H1 (cell line): ENCODE results near the gene P2RX6. TPM values are rescaled to one million over a fixed set of nuclear protein-coding genes. Genes with fewer than 3 reads are reported as not detected.

Experiments used
- ATF2 ChIP-seq: IDR thresholded peaks from 2 replicates; pipeline ENCODE4 v1.6.1; 2012; ENCODE audit warnings: low read length, inconsistent platforms
- BCL11A ChIP-seq, 2 experiments: IDR thresholded peaks; one replicate each; pipeline ENCODE4 v1.6.1; 2011; ENCODE audit warnings: low read depth in 2 of 2, low read length in 2 of 2, mild to moderate bottlenecking in 2 of 2
- CHD7 ChIP-seq: fragments of 300-600 bp; sonication (generic); IDR thresholded peaks from 2 replicates; pipeline ENCODE4 v1.7.1; 2012; ENCODE audit warnings: low read length, moderate library complexity, mild to moderate bottlenecking, inconsistent platforms; ENCODE audit not compliant: insufficient replicate concordance
- CREB1 ChIP-seq: IDR thresholded peaks from 2 replicates; pipeline ENCODE4 v1.6.1; 2012; ENCODE audit warnings: inconsistent platforms
- CTBP2 ChIP-seq: IDR thresholded peaks from 2 replicates; pipeline ENCODE4 v1.7.0; 2011; ENCODE audit warnings: borderline replicate concordance, mild to moderate bottlenecking, moderate library complexity, mixed read lengths, low read length; ENCODE audit not compliant: insufficient read depth, insufficient read length
- NANOG ChIP-seq: IDR thresholded peaks from 2 replicates; pipeline ENCODE4 v1.6.1; 2011; ENCODE audit warnings: low read length, low read depth, mild to moderate bottlenecking, inconsistent platforms; ENCODE audit not compliant: insufficient read depth, poor library complexity, severe bottlenecking
- POU5F1 ChIP-seq: IDR thresholded peaks from 2 replicates; pipeline ENCODE4 v1.6.1; 2011; ENCODE audit warnings: low read depth, mild to moderate bottlenecking, low read length, moderate library complexity
- polyA plus RNA-seq, 7 experiments: library from polyadenylated mRNA; depleted of rRNA in 3 of 7; stranded (reverse) in 5 of 7; unstranded in 2 of 7; fragments of >200 nt in 5 of 7; fragments of 200-250 nt in 2 of 7; gene quantifications; 1 replicate in 5 of 7; 2 replicates in 1 of 7; 4 replicates in 1 of 7; pipeline versions ENCODE4 v1.2.1 to v1.2.3, GENCODE V29; 2011 to 2013; ENCODE audit warnings: missing spikeins in 2 of 7, mixed read lengths in 2 of 7
- total RNA-seq: library from RNA; stranded (reverse); fragmentation: NEBNext Ultra II Directional; extraction: Animal tissue kit (Norgen Biotek cat#: 25700); gene quantifications from 2 replicates; pipeline ENCODE4 v1.2.1, GENCODE V29; 2021

The P2RX6 gene
- total and polyA plus RNA-seq, 2 of the 8 experiments (the other 6 are each of a cell fraction or from before 2014, with no cell fraction given), result 0.09 TPM; not detected in 1

- no peak for TF ChIP-seq CHD7
- TF ChIP-seq BCL11A (IDR thresholded peaks at IDR 0.05; ENCODE audit: low read depth in 2 of 2, low read length in 2 of 2), result no peak
- TF ChIP-seq CTBP2, result no peak
- no peak for TF ChIP-seq NANOG
- TF ChIP-seq ATF2, result no peak
- no peak for TF ChIP-seq CREB1
- TF ChIP-seq POU5F1, result no peak
These were observed 62.1 kb downstream of the P2RX6 start (continued) for GRCh38 chr22:21076912-21077625.
